Suprapubic skin (tissue), 3 donors: ENCODE data around the gene CIRBP.

ENCODE experiments used
- POLR2AphosphoS5 ChIP-seq, 3 donors: sonication (generic); formaldehyde crosslinking; IDR thresholded peaks; one replicate each; pipeline ENCODE4 v1.6.1; 2017; ENCODE audit warnings: antibody characterized with exemption in 3 of 3
- TF ChIP-seq, protein P1 (sequence below), 2 donors: fragments of 200-600 bp in 1 of 2; fragments of 450-650 bp in 1 of 2; sonication (generic) in 1 of 2; IDR thresholded peaks; one replicate each; pipeline ENCODE4 v1.5.1; 2016 to 2019; ENCODE audit warnings: antibody characterized with exemption in 2 of 2, mild to moderate bottlenecking in 1 of 2, moderate library complexity in 1 of 2

DNA sequence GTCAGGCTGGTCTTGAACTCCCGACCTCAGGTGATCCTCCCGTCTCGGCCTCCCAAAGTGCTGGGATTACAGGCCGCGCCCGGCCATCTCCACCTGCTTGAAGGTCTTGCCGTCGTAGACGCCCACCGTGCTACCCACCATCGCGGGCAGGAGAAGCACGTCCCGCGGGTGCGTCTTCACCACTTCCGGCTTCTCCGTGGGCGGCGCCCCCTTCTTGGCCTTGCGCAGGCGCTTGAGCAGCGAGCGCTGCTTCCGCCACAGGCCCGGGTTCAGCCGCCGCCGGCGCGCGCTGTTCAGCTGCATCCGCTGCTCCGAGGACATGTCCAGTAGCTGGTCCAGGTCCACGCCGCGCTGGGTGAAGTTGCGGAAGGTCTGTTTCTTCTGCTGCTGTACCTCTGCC is 38.2 kb downstream of the CIRBP start:
- TF ChIP-seq, protein P1, sequence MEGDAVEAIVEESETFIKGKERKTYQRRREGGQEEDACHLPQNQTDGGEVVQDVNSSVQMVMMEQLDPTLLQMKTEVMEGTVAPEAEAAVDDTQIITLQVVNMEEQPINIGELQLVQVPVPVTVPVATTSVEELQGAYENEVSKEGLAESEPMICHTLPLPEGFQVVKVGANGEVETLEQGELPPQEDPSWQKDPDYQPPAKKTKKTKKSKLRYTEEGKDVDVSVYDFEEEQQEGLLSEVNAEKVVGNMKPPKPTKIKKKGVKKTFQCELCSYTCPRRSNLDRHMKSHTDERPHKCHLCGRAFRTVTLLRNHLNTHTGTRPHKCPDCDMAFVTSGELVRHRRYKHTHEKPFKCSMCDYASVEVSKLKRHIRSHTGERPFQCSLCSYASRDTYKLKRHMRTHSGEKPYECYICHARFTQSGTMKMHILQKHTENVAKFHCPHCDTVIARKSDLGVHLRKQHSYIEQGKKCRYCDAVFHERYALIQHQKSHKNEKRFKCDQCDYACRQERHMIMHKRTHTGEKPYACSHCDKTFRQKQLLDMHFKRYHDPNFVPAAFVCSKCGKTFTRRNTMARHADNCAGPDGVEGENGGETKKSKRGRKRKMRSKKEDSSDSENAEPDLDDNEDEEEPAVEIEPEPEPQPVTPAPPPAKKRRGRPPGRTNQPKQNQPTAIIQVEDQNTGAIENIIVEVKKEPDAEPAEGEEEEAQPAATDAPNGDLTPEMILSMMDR (IDR thresholded peaks at IDR 0.05): no peak
- TF ChIP-seq POLR2AphosphoS5 (IDR thresholded peaks at IDR 0.05): no peak
